IMR-90 (cell line): ENCODE measurements around the gene NTRK3. TPM values are rescaled to one million over a fixed set of nuclear protein-coding genes. Genes with fewer than 3 reads are reported as not detected.

ENCODE experiments used
- ATAC-seq: fragments of 200-7000 bp; cut with Tn5 transposase; 2 replicates; pipeline ENCODE4 v1.9.1; 2020; ENCODE audit warnings: low read depth, mild to moderate bottlenecking, moderate library complexity
- BruUV-seq: library from RNA; stranded (reverse); fragments of 400-500 nt; replicated peaks from 2 replicates; lab custom pipeline; 2021; lab: Mats Ljungman, UMichigan
- CTCF ChIA-PET: fragments of 300-600 bp; formaldehyde crosslinking; extraction: SDS; loops from one replicate; lab custom pipeline; 2021; ENCODE audit warnings: antibody characterized with exemption; lab: Yijun Ruan, JAX
- POLR2A ChIA-PET: fragments of 300-600 bp; sonication (Branson Sonifier 250); formaldehyde crosslinking; loops from one replicate; lab custom pipeline; 2022; ENCODE audit warnings: antibody characterized with exemption; ENCODE audit not compliant: unreplicated experiment; lab: Charles Lee
- DNase-seq: peaks from one replicate; pipeline ENCODE4 v3.0.0; 2013
- H2AFZ ChIP-seq: replicated peaks from 2 replicates; pipeline ENCODE3; 2013; ENCODE audit warnings: low read length, mild to moderate bottlenecking; ENCODE audit not compliant: poor library complexity
- H2AK5ac ChIP-seq: 2 replicates; pipeline ENCODE4 v1.6.1; 2013; ENCODE audit warnings: low read depth, low read length, inconsistent platforms
- H2AK9ac ChIP-seq: replicated peaks from 2 replicates; pipeline ENCODE3; 2013; ENCODE audit warnings: mild to moderate bottlenecking, low read depth, low read length, moderate library complexity; ENCODE audit not compliant: poor library complexity
- H2BK120ac ChIP-seq: 2 replicates; pipeline ENCODE4 v1.6.1; 2013; ENCODE audit warnings: low read depth, low read length, inconsistent platforms
- H2BK15ac ChIP-seq: 3 replicates; pipeline ENCODE4 v1.6.1; 2013; ENCODE audit warnings: low read depth, low read length, inconsistent platforms
- H2BK20ac ChIP-seq: 2 replicates; pipeline ENCODE4 v1.6.1; 2013; ENCODE audit warnings: low read depth, mild to moderate bottlenecking, inconsistent platforms, low read length, moderate library complexity
- H2BK5ac ChIP-seq: 2 replicates; pipeline ENCODE4 v1.6.1; 2013; ENCODE audit warnings: mild to moderate bottlenecking, low read depth, low read length, inconsistent platforms; ENCODE audit not compliant: poor library complexity, severe bottlenecking
- H3K14ac ChIP-seq: replicated peaks from 2 replicates; pipeline ENCODE4 v1.6.1; 2013; ENCODE audit warnings: low read depth, low read length, inconsistent platforms
- H3K18ac ChIP-seq: 2 replicates; pipeline ENCODE4 v1.6.1; 2013; ENCODE audit warnings: low read depth, low read length, control low read depth
- H3K23ac ChIP-seq: 2 replicates; pipeline ENCODE4 v1.6.1; 2013; ENCODE audit warnings: low read depth, low read length, inconsistent platforms
- H3K27ac ChIP-seq: 2 replicates; pipeline ENCODE4 v1.5.1; 2013; ENCODE audit warnings: mild to moderate bottlenecking, control low read depth, low read length; ENCODE audit not compliant: insufficient read depth
- H3K27me3 ChIP-seq: 2 replicates; pipeline ENCODE4 v1.6.1; 2013; ENCODE audit warnings: low read length; ENCODE audit not compliant: control insufficient read depth, insufficient read depth
- H3K36me3 ChIP-seq: 2 replicates; pipeline ENCODE4 v1.6.1; 2013; ENCODE audit warnings: low read length, mixed read lengths; ENCODE audit not compliant: control insufficient read depth, insufficient read depth
- H3K4ac ChIP-seq: 2 replicates; pipeline ENCODE4 v1.6.1; 2013; ENCODE audit warnings: low read depth, low read length, inconsistent platforms
- H3K4me1 ChIP-seq: 2 replicates; pipeline ENCODE4 v1.6.1; 2013; ENCODE audit warnings: low read length, mixed read lengths; ENCODE audit not compliant: control insufficient read depth, insufficient read depth
- H3K4me2 ChIP-seq: 2 replicates; pipeline ENCODE4 v1.6.1; 2013; ENCODE audit warnings: low read depth, mild to moderate bottlenecking, control low read depth, low read length, moderate library complexity
- H3K4me3 ChIP-seq: 2 replicates; pipeline ENCODE4 v1.5.1; 2013; ENCODE audit warnings: low read depth, mild to moderate bottlenecking, control low read depth, low read length, moderate library complexity; ENCODE audit not compliant: insufficient read depth
- H3K56ac ChIP-seq: 2 replicates; pipeline ENCODE4 v1.6.1; 2013; ENCODE audit warnings: low read length, inconsistent platforms; ENCODE audit not compliant: insufficient read depth; ENCODE audit errors: extremely low read depth
- H3K79me1 ChIP-seq, 2 experiments: 2 replicates each; pipeline ENCODE4 v1.6.1; 2013; ENCODE audit warnings: low read length in 2 of 2, inconsistent platforms in 1 of 2, low read depth in 1 of 2
- H3K9ac ChIP-seq: 2 replicates; pipeline ENCODE4 v1.6.1; 2013; ENCODE audit warnings: low read depth, low read length, control low read depth
- H3K9me1 ChIP-seq: 2 replicates; pipeline ENCODE4 v1.6.1; 2013; ENCODE audit warnings: low read length, inconsistent platforms; ENCODE audit not compliant: insufficient read depth
- H3K9me3 ChIP-seq: 2 replicates; pipeline ENCODE4 v1.6.1; 2013; ENCODE audit warnings: low read length; ENCODE audit not compliant: control insufficient read depth, insufficient read depth
- H4K20me1 ChIP-seq: 2 replicates; pipeline ENCODE4 v1.6.1; 2013; ENCODE audit warnings: low read length, inconsistent platforms; ENCODE audit not compliant: insufficient read depth
- H4K5ac ChIP-seq: 2 replicates; pipeline ENCODE4 v1.6.1; 2013; ENCODE audit warnings: mild to moderate bottlenecking, low read depth, low read length, control low read depth
- H4K8ac ChIP-seq, 2 experiments: 2 replicates each; pipeline ENCODE4 v1.6.1; 2013; ENCODE audit warnings: low read depth in 2 of 2, low read length in 2 of 2, control low read depth in 1 of 2, inconsistent platforms in 1 of 2
- H4K91ac ChIP-seq: 2 replicates; pipeline ENCODE4 v1.6.1; 2013; ENCODE audit warnings: low read depth, low read length, inconsistent platforms; ENCODE audit not compliant: insufficient read depth
- RFX5 ChIP-seq: IDR thresholded peaks from 2 replicates; pipeline ENCODE4 v1.8.0; 2012; ENCODE audit warnings: low read depth, mild to moderate bottlenecking, low read length, moderate library complexity
- SMC3 ChIP-seq: fragments of 150-350 bp; IDR thresholded peaks from 2 replicates; pipeline ENCODE4 v1.6.1; 2016; ENCODE audit warnings: low read depth, mild to moderate bottlenecking, antibody characterized with exemption, low read length, moderate library complexity
- WGBS, 2 experiments: methylation state at CpG; one replicate each; pipeline versions ENCODE4 v1.1.5 to v1.1.7; 2013; ENCODE audit warnings: missing lambda C conversion rate in 2 of 2; ENCODE audit not compliant: insufficient read length in 1 of 2; ENCODE audit errors: extremely low coverage in 2 of 2; 5-methylcytosine and 5-hydroxymethylcytosine counted together
- dilution Hi-C: fragments of 300-500 bp; cut with HindIII; formaldehyde crosslinking; loops from one replicate; pipeline ENCODE4 v1.14.3; 2018; ENCODE audit warnings: low sequenced_read_pairs; ENCODE audit not compliant: unreplicated experiment
- in situ Hi-C: fragments of 300-500 bp; cut with MboI; formaldehyde crosslinking; loops from 3 replicates; pipeline ENCODE4 v1.14.3; 2019; ENCODE audit warnings: low sequenced_read_pairs, inconsistent platforms, mixed read lengths
- intact Hi-C: fragments of 100-400 bp; cut with micrococcal nuclease; formaldehyde crosslinking; loops from 2 replicates; pipeline ENCODE4 v1.10.0; 2022
- polyA plus RNA-seq, 3 experiments: library from polyadenylated mRNA; depleted of rRNA; stranded (reverse); fragments of >200 nt; gene quantifications; 2 replicates each; pipeline ENCODE4 v1.2.3, GENCODE V29; 2012; ENCODE audit warnings: low replicate concordance in 1 of 3
- total RNA-seq: library from RNA; depleted of rRNA; stranded (reverse); fragments of >200 nt; gene quantifications from 2 replicates; pipeline ENCODE4 v1.2.3, GENCODE V29; 2012
- TF ChIP-seq, protein P1 (sequence below): fragments of 150-350 bp; IDR thresholded peaks from 2 replicates; pipeline ENCODE4 v1.6.1; 2016; ENCODE audit warnings: low read depth, mild to moderate bottlenecking, low read length, moderate library complexity, borderline replicate concordance

The NTRK3 gene
- total and polyA plus RNA-seq, 2 of the 4 experiments (the other 2 are of a cell fraction): under 0.01 to 0.15 TPM

DNA sequence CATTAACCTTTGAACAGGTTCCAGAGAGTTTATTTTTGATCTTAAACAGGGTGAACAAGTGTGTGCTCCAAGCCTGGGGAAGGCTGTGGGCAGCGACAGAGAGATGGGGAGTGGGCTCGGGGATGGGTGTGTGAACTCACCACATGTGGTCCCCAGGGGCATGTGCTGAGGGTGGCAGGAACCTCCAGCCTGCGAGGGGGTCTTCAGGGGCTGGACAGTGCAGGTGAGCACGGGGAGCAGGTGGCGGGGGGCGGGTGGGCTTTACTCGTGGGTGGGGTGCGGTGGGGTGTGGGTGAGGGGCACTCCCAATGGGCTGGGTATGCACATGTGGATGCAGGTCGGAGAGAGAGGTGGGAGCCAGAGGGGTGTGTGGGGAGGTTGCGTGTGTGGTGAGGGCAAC, 9.6 kb upstream of the NTRK3 start:
- ATAC-seq: no peak
- H3K18ac ChIP-seq: no peak overlapping the region
- H3K4me1 ChIP-seq: no peaks in the 10 kb centered on the region
- H2AFZ ChIP-seq: no peak overlapping the region
- H3K14ac ChIP-seq: no peak overlapping the region
- H3K23ac ChIP-seq: no peak overlapping the region
- no peak overlapping the region for H2AK5ac ChIP-seq
- no peak overlapping the region for H3K9ac ChIP-seq
- H3K4ac ChIP-seq: no peak overlapping the region
- H3K79me1 ChIP-seq: no peaks in the 10 kb centered on the region
- H2BK20ac ChIP-seq: no peak overlapping the region
- DNase-seq: no peak
- ChIA-PET POLR2A (no interaction called here), CTCF (interaction anchor here (0.8 kb wide), 1 partner anchor 10 kb away, joined by 3 read pairs; no protein-coding TSS in a partner anchor)
- no peak overlapping the region for H3K56ac ChIP-seq
- no peak overlapping the region for H4K8ac ChIP-seq
- H4K20me1 ChIP-seq: no peaks in the 10 kb centered on the region
- no peak overlapping the region for H2BK15ac ChIP-seq
- dilution Hi-C loops (no loop called here), intact Hi-C loops (no loop called here), in situ Hi-C loops (no loop called here)
- H2BK5ac ChIP-seq: no peak overlapping the region
- H2AK9ac ChIP-seq: no peak overlapping the region
- H3K9me1 ChIP-seq: no peaks in the 10 kb centered on the region
- no peak overlapping the region for H4K5ac ChIP-seq
- 50% methylated on average over 5 of the region's 10 CpGs; no CpG with 5 or more reads in 1 of the 2 experiments for WGBS, 2 experiments
- H3K27ac ChIP-seq: no peak overlapping the region
- H3K4me3 ChIP-seq: no peak overlapping the region
- no peak for TF ChIP-seq SMC3
- TF ChIP-seq, protein P1, sequence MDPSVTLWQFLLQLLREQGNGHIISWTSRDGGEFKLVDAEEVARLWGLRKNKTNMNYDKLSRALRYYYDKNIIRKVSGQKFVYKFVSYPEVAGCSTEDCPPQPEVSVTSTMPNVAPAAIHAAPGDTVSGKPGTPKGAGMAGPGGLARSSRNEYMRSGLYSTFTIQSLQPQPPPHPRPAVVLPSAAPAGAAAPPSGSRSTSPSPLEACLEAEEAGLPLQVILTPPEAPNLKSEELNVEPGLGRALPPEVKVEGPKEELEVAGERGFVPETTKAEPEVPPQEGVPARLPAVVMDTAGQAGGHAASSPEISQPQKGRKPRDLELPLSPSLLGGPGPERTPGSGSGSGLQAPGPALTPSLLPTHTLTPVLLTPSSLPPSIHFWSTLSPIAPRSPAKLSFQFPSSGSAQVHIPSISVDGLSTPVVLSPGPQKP: no peak
- TF ChIP-seq RFX5: no peak
- H3K4me2 ChIP-seq: no peak overlapping the region
- no TSS peak for BruUV-seq
- no peaks in the 10 kb centered on the region for H3K27me3 ChIP-seq
- no peak overlapping the region for H4K91ac ChIP-seq
- H2BK120ac ChIP-seq: no peak overlapping the region
- H3K36me3 ChIP-seq: no peaks in the 10 kb centered on the region
- H3K9me3 ChIP-seq: no peaks in the 10 kb centered on the region
